Common myeloid progenitor, CD34-positive (primary cell): Measurements from ENCODE around the gene WDR7.

Source experiments
- CTCF ChIA-PET: fragments of 350-600 bp; sonication (Branson Sonifier 250); formaldehyde crosslinking; loops from one replicate; lab custom pipeline; 2021; ENCODE audit warnings: antibody characterized with exemption; lab: Charles Lee
- POLR2A ChIA-PET: fragments of 350-600 bp; sonication (Branson Sonifier 250); formaldehyde crosslinking; loops from one replicate; lab custom pipeline; 2021; ENCODE audit warnings: antibody characterized with exemption; lab: Charles Lee
- DNase-seq, 3 donors: peaks; one replicate each; pipeline versions ENCODE4 v3.0.0 to v3.0.0-alpha.2; 2013
- H3K27ac ChIP-seq, 2 experiments: 1 replicate in 1 of 2; 2 replicates in 1 of 2; pipeline ENCODE4 v1.7.0; 2013; ENCODE audit warnings: inconsistent platforms in 2 of 2, low read length in 2 of 2, mild to moderate bottlenecking in 2 of 2, low read depth in 1 of 2, moderate library complexity in 1 of 2; ENCODE audit not compliant: severe bottlenecking in 2 of 2, insufficient read depth in 1 of 2, poor library complexity in 1 of 2
- H3K27me3 ChIP-seq, 5 experiments: replicated peaks in 2 of 5; 1 replicate in 3 of 5; 2 replicates in 2 of 5; pipeline versions ENCODE4 v1.6.1 to v1.7.0; 2013; ENCODE audit warnings: low read length in 4 of 5, mild to moderate bottlenecking in 2 of 5, moderate library complexity in 2 of 5, inconsistent platforms in 1 of 5; ENCODE audit not compliant: insufficient read depth in 5 of 5, control insufficient read depth in 4 of 5
- H3K36me3 ChIP-seq, 4 experiments: 1 replicate in 2 of 4; 2 replicates in 2 of 4; pipeline versions ENCODE4 v1.6.1 to v1.7.0; 2013; ENCODE audit warnings: low read length in 3 of 4, control low read depth in 1 of 4, mild to moderate bottlenecking in 1 of 4; ENCODE audit not compliant: control insufficient read depth in 4 of 4, insufficient read depth in 4 of 4
- H3K4me1 ChIP-seq, 4 experiments: 1 replicate in 3 of 4; 2 replicates in 1 of 4; pipeline versions ENCODE4 v1.6.1 to v1.7.1; 2013; ENCODE audit warnings: low read length in 3 of 4, mild to moderate bottlenecking in 3 of 4, control low read depth in 1 of 4, inconsistent platforms in 1 of 4, moderate library complexity in 1 of 4; ENCODE audit not compliant: control insufficient read depth in 4 of 4, insufficient read depth in 4 of 4; ENCODE audit errors: control extremely low read depth in 1 of 4
- H3K4me3 ChIP-seq, 7 experiments: 1 replicate in 4 of 7; 2 replicates in 3 of 7; pipeline versions ENCODE4 v1.5.1 to v1.7.0; 2013; ENCODE audit warnings: mild to moderate bottlenecking in 7 of 7, low read length in 6 of 7, moderate library complexity in 6 of 7, inconsistent platforms in 2 of 7, low read depth in 2 of 7, control low read depth in 1 of 7; ENCODE audit not compliant: insufficient read depth in 4 of 7, control insufficient read depth in 1 of 7; ENCODE audit errors: extremely low read depth in 1 of 7
- H3K9me3 ChIP-seq, 5 experiments: 1 replicate in 4 of 5; 2 replicates in 1 of 5; pipeline versions ENCODE4 v1.6.1 to v1.7.1; 2013; ENCODE audit warnings: low read length in 4 of 5, mild to moderate bottlenecking in 2 of 5, inconsistent platforms in 1 of 5, low read depth in 1 of 5, moderate library complexity in 1 of 5; ENCODE audit not compliant: control insufficient read depth in 4 of 5, insufficient read depth in 2 of 5; ENCODE audit errors: control extremely low read depth in 1 of 5
- WGBS: methylation state at CpG from one replicate; pipeline ENCODE4 v1.1.5; 2013; ENCODE audit not compliant: insufficient coverage; 5-methylcytosine and 5-hydroxymethylcytosine counted together

Gene WDR7

DNA sequence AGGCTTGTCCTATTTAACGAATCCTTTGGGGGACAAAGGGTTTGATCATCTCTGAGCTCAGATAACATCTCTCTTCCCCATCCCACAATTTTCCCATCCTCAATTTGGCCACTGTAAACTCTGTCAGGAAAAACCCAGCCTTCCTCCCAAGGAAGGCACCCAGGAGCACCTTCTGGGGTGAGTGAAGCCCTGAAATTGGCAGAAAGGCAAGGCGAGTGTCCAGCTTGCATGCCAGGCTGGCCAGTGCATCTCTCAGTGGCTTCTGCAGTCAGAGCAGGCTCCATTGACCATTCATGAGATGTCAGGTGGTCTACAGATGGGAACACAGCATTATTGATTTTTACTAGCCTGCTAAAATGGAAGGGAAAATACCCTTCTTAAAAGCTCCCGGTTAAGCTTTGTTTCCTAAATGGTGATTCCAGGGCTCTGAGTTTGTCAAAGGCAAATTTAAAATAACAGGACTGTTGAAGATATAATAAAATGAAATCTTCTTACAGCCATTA, 412.5 kb downstream of the WDR7 start:
- no peak overlapping the region for H3K27ac ChIP-seq
- CTCF ChIA-PET = no interaction called here
- H3K27me3 ChIP-seq = peaks cover 0 to 15% (median 0%) of the 10 kb centered on the region in 5 experiments
- no peaks in the 10 kb centered on the region for H3K9me3 ChIP-seq
- no peaks in the 10 kb centered on the region for H3K4me1 ChIP-seq
- DNase-seq = no peak
- H3K36me3 ChIP-seq = no peaks in the 10 kb centered on the region
- POLR2A ChIA-PET = no interaction called here
- WGBS = 100% methylated on average over 3 of the region's 3 CpGs
- H3K4me3 ChIP-seq = no peak overlapping the region

DNA sequence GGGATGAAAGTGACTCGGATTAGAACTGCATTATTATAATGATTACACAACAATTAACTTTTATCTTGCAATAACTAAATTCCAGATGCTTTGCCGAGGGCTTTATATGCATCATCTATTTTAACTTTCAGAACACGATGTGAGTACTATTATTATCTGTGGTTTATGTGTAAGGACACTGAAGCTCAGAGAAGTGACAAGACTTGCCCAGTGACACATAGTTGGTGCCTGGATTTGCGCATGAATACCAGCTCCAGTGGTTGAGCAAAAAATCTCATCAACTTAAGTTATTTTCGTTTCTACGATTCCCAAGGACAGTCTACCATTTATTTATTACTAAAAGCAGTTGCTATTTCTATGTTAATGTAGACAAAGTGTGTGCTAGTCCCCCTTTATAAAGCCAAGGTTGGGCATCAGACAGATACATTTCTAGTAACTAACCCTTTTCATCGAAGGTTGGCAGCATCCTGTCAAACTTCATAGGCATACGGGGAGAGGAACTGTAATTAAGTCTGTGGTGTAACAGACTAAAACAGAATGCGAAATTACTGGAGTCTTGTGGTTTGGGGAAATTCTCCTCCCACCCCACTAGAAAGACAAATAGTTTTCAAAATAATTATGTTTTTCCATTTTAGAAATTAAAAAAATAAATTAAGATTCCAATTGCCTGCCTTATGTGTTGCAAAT, 422.5 kb downstream of the WDR7 start:
- H3K9me3 ChIP-seq = no peaks in the 10 kb centered on the region
- no peaks in the 10 kb centered on the region for H3K36me3 ChIP-seq
- no peak overlapping the region for H3K27ac ChIP-seq
- POLR2A ChIA-PET = no interaction called here
- CTCF ChIA-PET = interaction anchor here (0.6 kb wide), 1 partner anchor 362 kb away, joined by 3 read pairs; the partner anchor contains the start of gene ONECUT2
- WGBS = 100% methylated on average over 1 of the region's 9 CpGs
- DNase-seq = peak in 1 of 3 donors; percentile 17
- no peak overlapping the region for H3K4me3 ChIP-seq
- peaks cover 0 to 16% (median 0%) of the 10 kb centered on the region in 5 experiments for H3K27me3 ChIP-seq
- peaks cover 3 to 50% (median 16%) of the 10 kb centered on the region in 4 experiments for H3K4me1 ChIP-seq

DNA sequence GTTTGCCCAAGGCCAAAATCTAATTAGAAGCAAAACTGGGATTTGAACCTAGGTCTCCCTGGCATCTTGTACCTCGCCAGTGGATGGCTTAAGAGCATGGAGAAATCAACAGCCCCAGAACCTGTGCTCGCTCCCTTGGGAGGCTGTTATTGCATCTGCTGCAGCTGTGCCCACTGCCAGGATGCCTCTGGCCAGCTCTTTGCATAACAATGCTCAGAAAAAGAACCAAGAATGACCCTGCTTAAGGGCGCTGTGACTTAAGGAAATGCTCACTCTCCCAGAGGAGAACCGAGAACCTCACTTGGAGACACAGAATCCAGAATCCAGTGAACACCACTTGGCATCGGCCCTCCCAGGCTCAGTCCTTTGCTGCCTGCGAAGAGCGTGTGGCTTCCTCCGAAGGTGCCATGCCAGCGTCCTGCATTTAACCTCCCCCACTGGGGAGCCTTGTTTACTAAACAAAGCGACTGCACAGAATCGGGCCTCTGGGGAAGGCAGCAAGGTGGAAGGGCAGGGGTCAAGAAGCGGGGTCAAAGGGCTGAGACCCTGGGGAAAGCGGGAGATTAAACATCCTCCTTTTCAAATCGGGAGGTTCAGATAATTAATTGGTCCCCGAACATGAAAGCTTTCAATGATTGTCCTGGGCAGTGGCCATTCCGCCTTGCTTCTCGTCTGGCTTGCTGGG, 424.7 kb downstream of the WDR7 start:
- no peak for DNase-seq
- peaks cover 3 to 59% (median 16%) of the 10 kb centered on the region in 4 experiments for H3K4me1 ChIP-seq
- WGBS = 95% methylated on average over 15 of the region's 17 CpGs
- peaks cover 0 to 22% (median 2%) of the 10 kb centered on the region in 5 experiments for H3K27me3 ChIP-seq
- ChIA-PET CTCF (no interaction called here), POLR2A (no interaction called here)
- no peaks in the 10 kb centered on the region for H3K36me3 ChIP-seq
- no peak overlapping the region for H3K27ac ChIP-seq
- H3K9me3 ChIP-seq = peaks cover 0 to 4% (median 0%) of the 10 kb centered on the region in 5 experiments
- H3K4me3 ChIP-seq = no peak overlapping the region

DNA sequence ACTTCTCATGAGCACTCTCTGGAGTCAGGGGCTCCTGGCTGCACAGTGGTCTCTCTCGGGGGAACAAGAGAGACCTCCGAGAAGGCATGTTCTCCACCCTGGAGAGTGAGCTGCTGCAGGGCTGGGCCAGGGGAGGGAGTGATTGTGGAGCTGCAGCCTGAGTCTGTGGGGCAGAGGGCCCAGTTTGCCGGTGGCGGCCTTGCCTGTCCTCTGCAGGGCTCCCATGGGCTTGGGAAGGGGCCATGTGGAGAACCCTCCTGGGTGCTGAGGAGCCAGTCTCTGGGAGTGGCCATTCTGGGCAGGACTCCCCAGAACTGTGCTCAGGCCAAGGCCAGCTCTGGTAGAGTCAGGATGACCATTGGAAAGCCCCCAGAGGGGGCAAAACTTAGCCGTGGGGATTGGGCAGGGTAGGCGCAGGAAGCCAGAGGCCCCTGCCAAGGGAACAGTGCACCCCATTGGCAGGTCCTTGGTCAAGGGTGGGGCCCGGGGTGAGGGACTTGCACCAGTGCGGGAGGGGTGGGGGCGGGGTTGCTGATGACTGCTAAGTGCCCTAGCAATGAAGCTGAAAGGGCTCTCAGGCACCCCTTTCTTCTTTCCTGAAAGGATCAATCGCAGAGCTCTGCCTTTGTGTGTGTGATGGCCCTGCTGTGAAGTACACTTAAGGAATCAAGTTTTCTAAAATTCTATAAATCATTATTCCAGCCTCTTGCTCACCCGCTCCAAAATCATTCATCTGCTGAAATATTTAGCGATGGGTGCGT, 426.0 kb downstream of the WDR7 start:
- DNase-seq = no peak
- H3K36me3 ChIP-seq = no peaks in the 10 kb centered on the region
- H3K9me3 ChIP-seq = peaks cover 0 to 4% (median 0%) of the 10 kb centered on the region in 5 experiments
- H3K4me1 ChIP-seq = peaks cover 3 to 59% (median 16%) of the 10 kb centered on the region in 4 experiments
- no peak overlapping the region for H3K27ac ChIP-seq
- ChIA-PET CTCF (interaction anchor here (1.5 kb wide), 1 partner anchor 207 kb away, joined by 5 read pairs; no protein-coding TSS in a partner anchor), POLR2A (no interaction called here)
- 76% methylated on average over 12 of the region's 13 CpGs for WGBS
- H3K27me3 ChIP-seq = peaks cover 0 to 22% (median 2%) of the 10 kb centered on the region in 5 experiments
- H3K4me3 ChIP-seq = no peak overlapping the region

DNA sequence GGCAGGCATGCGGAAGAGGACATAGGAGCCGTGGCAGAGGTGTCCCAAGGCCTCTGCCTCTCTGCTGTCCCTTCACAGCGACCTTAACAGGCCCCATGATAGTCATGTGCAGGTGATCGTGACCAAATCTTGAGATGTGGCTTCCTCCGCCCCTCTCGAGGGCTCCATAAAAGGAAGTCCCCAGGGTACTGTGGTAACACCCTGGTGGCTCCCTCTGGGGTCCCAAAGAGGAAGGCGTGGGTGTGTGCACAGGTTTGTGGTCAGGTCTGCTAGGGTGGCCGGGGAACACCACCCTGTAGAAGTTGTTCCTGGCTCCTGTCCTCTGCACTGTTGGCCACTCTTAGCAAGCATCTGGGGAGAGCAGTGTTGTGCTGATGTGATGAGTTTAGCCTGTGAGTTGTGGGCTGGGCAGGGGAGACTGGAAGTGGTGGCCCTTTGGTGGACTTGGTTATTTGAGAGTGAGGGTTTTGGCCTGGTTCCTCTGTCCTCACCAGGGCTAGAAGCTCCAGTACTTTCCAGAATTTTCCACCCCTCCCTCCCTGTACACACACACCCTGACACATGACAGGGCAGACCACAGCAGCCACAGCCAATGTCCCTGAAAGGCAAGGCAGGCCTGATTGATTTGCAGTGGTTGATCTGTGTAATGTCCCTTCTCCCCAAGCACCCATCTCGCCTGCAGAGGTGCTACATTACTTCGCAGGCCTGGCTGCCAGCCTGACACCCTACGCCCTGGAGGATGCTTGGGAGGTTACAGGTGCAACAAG, 426.8 kb downstream of the WDR7 start:
- H3K9me3 ChIP-seq = peaks cover 0 to 4% (median under 1%) of the 10 kb centered on the region in 5 experiments
- ChIA-PET CTCF (interaction anchor here (1.5 kb wide), 1 partner anchor 208 kb away, joined by 5 read pairs; no protein-coding TSS in a partner anchor), POLR2A (no interaction called here)
- H3K4me3 ChIP-seq = no peak overlapping the region
- H3K4me1 ChIP-seq = peaks cover 3 to 57% (median 16%) of the 10 kb centered on the region in 4 experiments
- no peaks in the 10 kb centered on the region for H3K36me3 ChIP-seq
- H3K27me3 ChIP-seq = peaks cover 0 to 22% (median 2%) of the 10 kb centered on the region in 5 experiments
- no peak overlapping the region for H3K27ac ChIP-seq
- WGBS = 25% methylated on average over 10 of the region's 11 CpGs
- DNase-seq = peak; percentile 52 to 92 (median 88)

DNA sequence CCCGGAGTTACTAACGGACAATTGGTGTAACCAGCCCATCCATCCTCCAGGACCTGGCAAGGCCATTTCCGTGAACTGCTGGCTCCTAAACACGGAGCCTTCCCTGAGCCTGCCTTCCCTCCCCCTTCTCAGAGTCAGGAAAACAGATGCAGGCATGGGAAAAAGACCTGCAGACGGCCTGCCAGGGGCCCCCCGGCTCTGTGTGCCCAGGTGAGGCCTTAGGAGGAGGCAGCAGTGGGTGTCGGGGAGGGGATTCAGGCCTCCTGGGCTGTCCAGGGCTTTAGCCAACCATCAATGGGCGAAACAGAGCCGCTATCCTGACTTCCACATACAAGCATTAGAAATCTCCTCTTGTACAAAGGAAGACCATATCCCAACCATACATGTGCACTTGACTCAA, 427.5 kb downstream of the WDR7 start:
- H3K27ac ChIP-seq = no peak overlapping the region
- ChIA-PET POLR2A (no interaction called here), CTCF (no interaction called here)
- WGBS = 97% methylated on average over 6 of the region's 9 CpGs
- peak overlapping the region in 1 of 7 experiments; percentile 14 for H3K4me3 ChIP-seq
- H3K9me3 ChIP-seq = peaks cover 0 to 10% (median 5%) of the 10 kb centered on the region in 5 experiments
- DNase-seq = no peak
- no peaks in the 10 kb centered on the region for H3K36me3 ChIP-seq
- peaks cover 3 to 50% (median 15%) of the 10 kb centered on the region in 4 experiments for H3K4me1 ChIP-seq
- H3K27me3 ChIP-seq = peaks cover 0 to 25% (median 2%) of the 10 kb centered on the region in 5 experiments
